T-helper 1 cell treated with Interleukin-12 subunit alpha and Interleukin-12 subunit beta and Interleukin-4 antibody, amounts not matched to agents 30 μg/mL and 1 μg/mL, for 36 hours (primary cell): Measurements from ENCODE around the gene CIAO2A.
"Not testable (repeated sequence)": the region's sequence is repeated elsewhere in the genome, so short reads cannot be mapped to it uniquely, and the experiment has no call there.

Source experiments
- H3K27ac Mint-ChIP-seq: one replicate; pipeline ENCODE4 v1.8.0; 2021; ENCODE audit warnings: mild to moderate bottlenecking, mixed read lengths
- H3K27me3 Mint-ChIP-seq: one replicate; pipeline ENCODE4 v1.8.0; 2021; ENCODE audit warnings: low read depth, mixed read lengths
- H3K36me3 Mint-ChIP-seq: one replicate; pipeline ENCODE4 v1.8.0; 2021; ENCODE audit warnings: low read depth, mixed read lengths
- H3K4me1 Mint-ChIP-seq: one replicate; pipeline ENCODE4 v1.8.0; 2021; ENCODE audit warnings: low read depth, mixed read lengths
- H3K4me3 Mint-ChIP-seq: one replicate; pipeline ENCODE4 v1.8.0; 2021; ENCODE audit warnings: mild to moderate bottlenecking, moderate library complexity, mixed read lengths
- H3K9me3 Mint-ChIP-seq: one replicate; pipeline ENCODE4 v1.8.0; 2021; ENCODE audit warnings: mixed read lengths

CIAO2A gene

GRCh38 chr15:64070965-64071851, 22.4 kb downstream of the CIAO2A start:
- Mint-ChIP-seq H3K4me1 (peaks cover 14% of the 10 kb centered on the region), H3K9me3 (no peaks in the 10 kb centered on the region), H3K36me3 (peaks cover 13% of the 10 kb centered on the region), H3K27me3 (no peaks in the 10 kb centered on the region), H3K27ac (no peak overlapping the region), H3K4me3 (no peak overlapping the region)

- peaks cover 12% of the 10 kb centered on the region for H3K4me1 Mint-ChIP-seq
- H3K4me3 Mint-ChIP-seq = no peak overlapping the region
- peaks cover 12% of the 10 kb centered on the region for H3K36me3 Mint-ChIP-seq
- H3K9me3 Mint-ChIP-seq = no peaks in the 10 kb centered on the region
- no peak overlapping the region for H3K27ac Mint-ChIP-seq
- no peaks in the 10 kb centered on the region for H3K27me3 Mint-ChIP-seq
Measured at GRCh38 chr15:64070106-64070505, 23.5 kb downstream of the CIAO2A start.

- Mint-ChIP-seq H3K4me3 (no peak overlapping the region), H3K9me3 (no peaks in the 10 kb centered on the region), H3K4me1 (peaks cover 10% of the 10 kb centered on the region), H3K36me3 (peaks cover 7% of the 10 kb centered on the region), H3K27me3 (no peaks in the 10 kb centered on the region), H3K27ac (no peak overlapping the region)
Measured at GRCh38 chr15:64068133-64068532, 25.5 kb downstream of the CIAO2A start.

GRCh38 chr15:64067564-64068030, 26.0 kb downstream of the CIAO2A start:
- no peak overlapping the region for H3K27ac Mint-ChIP-seq
- no peak overlapping the region for H3K4me3 Mint-ChIP-seq
- peaks cover 10% of the 10 kb centered on the region for H3K4me1 Mint-ChIP-seq
- no peaks in the 10 kb centered on the region for H3K27me3 Mint-ChIP-seq
- H3K9me3 Mint-ChIP-seq = no peaks in the 10 kb centered on the region
- peaks cover 3% of the 10 kb centered on the region for H3K36me3 Mint-ChIP-seq

GRCh38 chr15:64066451-64066850, 27.2 kb downstream of the CIAO2A start:
- Mint-ChIP-seq H3K9me3 (no peaks in the 10 kb centered on the region), H3K4me1 (peaks cover 10% of the 10 kb centered on the region), H3K36me3 (peaks cover 3% of the 10 kb centered on the region), H3K27ac (no peak overlapping the region), H3K4me3 (no peak overlapping the region), H3K27me3 (no peaks in the 10 kb centered on the region)

GRCh38 chr15:64060716-64061115, 32.9 kb downstream of the CIAO2A start:
- no peaks in the 10 kb centered on the region for H3K4me1 Mint-ChIP-seq
- no peak overlapping the region for H3K4me3 Mint-ChIP-seq
- H3K27ac Mint-ChIP-seq = no peak overlapping the region
- H3K36me3 Mint-ChIP-seq = no peaks in the 10 kb centered on the region
- H3K9me3 Mint-ChIP-seq = no peaks in the 10 kb centered on the region
- H3K27me3 Mint-ChIP-seq = no peaks in the 10 kb centered on the region

GRCh38 chr15:64059104-64059503, 34.5 kb downstream of the CIAO2A start:
- H3K4me1 Mint-ChIP-seq, H3K36me3 Mint-ChIP-seq, H3K4me3 Mint-ChIP-seq, H3K27ac Mint-ChIP-seq, H3K27me3 Mint-ChIP-seq, H3K9me3 Mint-ChIP-seq: not testable (repeated sequence)

GRCh38 chr15:64058279-64058678, 35.4 kb downstream of the CIAO2A start:
- H3K36me3 Mint-ChIP-seq = no peaks in the 10 kb centered on the region
- H3K4me3 Mint-ChIP-seq = no peak overlapping the region
- no peaks in the 10 kb centered on the region for H3K4me1 Mint-ChIP-seq
- H3K27ac Mint-ChIP-seq = no peak overlapping the region
- no peaks in the 10 kb centered on the region for H3K9me3 Mint-ChIP-seq
- no peaks in the 10 kb centered on the region for H3K27me3 Mint-ChIP-seq

GRCh38 chr15:64053674-64054073, 40.0 kb downstream of the CIAO2A start:
- H3K27me3 Mint-ChIP-seq, H3K4me3 Mint-ChIP-seq, H3K36me3 Mint-ChIP-seq, H3K9me3 Mint-ChIP-seq, H3K27ac Mint-ChIP-seq: not testable (repeated sequence)
- H3K4me1 Mint-ChIP-seq = peaks cover 11% of the 10 kb centered on the region

- Mint-ChIP-seq H3K27me3 (peaks cover 2% of the 10 kb centered on the region), H3K4me3 (no peak overlapping the region), H3K9me3 (no peaks in the 10 kb centered on the region), H3K36me3 (peaks cover 1% of the 10 kb centered on the region), H3K27ac (no peak overlapping the region), H3K4me1 (peaks cover 13% of the 10 kb centered on the region)
Measured at GRCh38 chr15:64052925-64053491, 40.6 kb downstream of the CIAO2A start.

- peaks cover 7% of the 10 kb centered on the region for H3K27me3 Mint-ChIP-seq
- peaks cover 1% of the 10 kb centered on the region for H3K36me3 Mint-ChIP-seq
- no peak overlapping the region for H3K27ac Mint-ChIP-seq
- no peak overlapping the region for H3K4me3 Mint-ChIP-seq
- H3K4me1 Mint-ChIP-seq = peaks cover 17% of the 10 kb centered on the region
- H3K9me3 Mint-ChIP-seq = no peaks in the 10 kb centered on the region
Measured at GRCh38 chr15:64051407-64052259, 42.0 kb downstream of the CIAO2A start.

- peaks cover 1% of the 10 kb centered on the region for H3K36me3 Mint-ChIP-seq
- H3K27me3 Mint-ChIP-seq = peaks cover 8% of the 10 kb centered on the region
- no peak overlapping the region for H3K4me3 Mint-ChIP-seq
- H3K27ac Mint-ChIP-seq = no peak overlapping the region
- peaks cover 19% of the 10 kb centered on the region for H3K4me1 Mint-ChIP-seq
- H3K9me3 Mint-ChIP-seq = no peaks in the 10 kb centered on the region
Measured at GRCh38 chr15:64051093-64051402, 42.6 kb downstream of the CIAO2A start.

- H3K36me3 Mint-ChIP-seq = peaks cover 1% of the 10 kb centered on the region
- no peak overlapping the region for H3K4me3 Mint-ChIP-seq
- no peaks in the 10 kb centered on the region for H3K9me3 Mint-ChIP-seq
- peaks cover 8% of the 10 kb centered on the region for H3K27me3 Mint-ChIP-seq
- H3K27ac Mint-ChIP-seq = peak overlapping the region; percentile 55
- H3K4me1 Mint-ChIP-seq = peaks cover 19% of the 10 kb centered on the region
Measured at GRCh38 chr15:64050281-64051092, 43.2 kb downstream of the CIAO2A start.
